ENCODE results near the gene HEATR1.
A peak's percentile ranks its signal among the peaks of the same experiment; 100 is the strongest.
"Not testable (repeated sequence)": the region's sequence is repeated elsewhere in the genome, so short reads cannot be mapped to it uniquely, and the experiment has no call there.

Gene HEATR1

GRCh38 chr1:236520445-236521005 is 83.8 kb downstream of the HEATR1 start:
- no peak overlapping the region for H3K4me3 ChIP-seq (ENCODE audit: low read length)
- no peak for TF ChIP-seq ZNF274 (IDR thresholded peaks at IDR 0.05; ENCODE audit: low read depth, low read length)

- no peak overlapping the region for H3K4me3 ChIP-seq (ENCODE audit: low read length)
- TF ChIP-seq ZNF274 (IDR thresholded peaks at IDR 0.05; ENCODE audit: low read depth, low read length) = no peak
These were observed 86.0 kb downstream of the HEATR1 start for GRCh38 chr1:236518322-236518721.

GRCh38 chr1:236516929-236517704 is 87.2 kb downstream of the HEATR1 start:
- H3K4me3 ChIP-seq (ENCODE audit: low read length) = peak overlapping the region; percentile 22; the same call in 1 of the 2 replicates

GRCh38 chr1:236515443-236515958 is 88.8 kb downstream of the HEATR1 start:
- H3K4me3 ChIP-seq (ENCODE audit: low read length) = no peak overlapping the region
- no peak for TF ChIP-seq ZNF274 (IDR thresholded peaks at IDR 0.05; ENCODE audit: low read depth, low read length)

More at GRCh38 chr1:236516929-236517704, 87.2 kb downstream of the HEATR1 start:
- TF ChIP-seq ZNF274 (IDR thresholded peaks at IDR 0.05; ENCODE audit: low read depth, low read length) = no peak

DNA sequence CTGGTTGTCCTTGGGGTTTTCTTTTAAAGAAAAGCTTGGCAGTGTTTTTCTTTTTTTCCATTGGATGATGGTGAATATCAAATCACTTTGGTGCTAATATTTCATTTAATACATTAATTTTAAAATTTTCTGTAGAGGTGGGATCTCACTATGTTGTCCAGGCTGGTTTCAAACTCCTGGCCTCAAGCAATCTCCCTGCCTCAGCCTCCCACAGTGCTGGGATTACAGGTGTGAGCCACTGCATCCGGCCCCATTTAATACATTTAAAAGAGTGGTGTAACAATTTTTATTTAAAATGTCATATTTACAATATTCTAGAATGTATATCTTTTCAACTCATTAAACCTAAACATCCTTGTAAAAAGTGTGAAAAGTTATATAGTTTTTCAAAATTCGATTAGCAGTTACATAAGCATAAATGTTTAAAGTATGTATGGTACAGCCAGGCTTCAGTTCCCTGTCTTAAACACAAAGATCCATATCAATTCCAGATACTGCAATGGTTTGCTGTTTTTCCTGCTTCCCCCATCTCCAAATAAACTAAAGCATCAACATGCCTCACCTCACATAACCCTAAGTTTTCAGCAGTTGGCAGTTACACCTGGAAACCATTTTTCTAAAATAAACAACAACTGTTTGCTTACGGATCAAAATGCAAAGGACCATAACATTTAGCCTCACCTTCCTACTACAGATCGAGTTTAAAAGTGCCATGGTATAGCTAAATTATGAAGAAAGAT is 89.4 kb downstream of the HEATR1 start:
- H3K4me3 ChIP-seq (ENCODE audit: low read length) = no peak overlapping the region
- no peak for TF ChIP-seq ZNF274 (IDR thresholded peaks at IDR 0.05; ENCODE audit: low read depth, low read length)

- no peak overlapping the region for H3K4me3 ChIP-seq (ENCODE audit: low read length)
- TF ChIP-seq ZNF274 (IDR thresholded peaks at IDR 0.05; ENCODE audit: low read depth, low read length) = no peak
These were observed 92.4 kb downstream of the HEATR1 start for GRCh38 chr1:236511735-236512418.

GRCh38 chr1:236509647-236510401 is 94.5 kb downstream of the HEATR1 start:
- TF ChIP-seq ZNF274 (IDR thresholded peaks at IDR 0.05; ENCODE audit: low read depth, low read length) = no peak
- no peak overlapping the region for H3K4me3 ChIP-seq (ENCODE audit: low read length)

GRCh38 chr1:236509203-236509602 is 95.1 kb downstream of the HEATR1 start:
- TF ChIP-seq ZNF274 (IDR thresholded peaks at IDR 0.05; ENCODE audit: low read depth, low read length) = no peak
- H3K4me3 ChIP-seq (ENCODE audit: low read length) = no peak overlapping the region

GRCh38 chr1:236508593-236509027 is 95.7 kb downstream of the HEATR1 start:
- TF ChIP-seq ZNF274 (IDR thresholded peaks at IDR 0.05; ENCODE audit: low read depth, low read length) = no peak
- H3K4me3 ChIP-seq (ENCODE audit: low read length) = no peak overlapping the region

DNA sequence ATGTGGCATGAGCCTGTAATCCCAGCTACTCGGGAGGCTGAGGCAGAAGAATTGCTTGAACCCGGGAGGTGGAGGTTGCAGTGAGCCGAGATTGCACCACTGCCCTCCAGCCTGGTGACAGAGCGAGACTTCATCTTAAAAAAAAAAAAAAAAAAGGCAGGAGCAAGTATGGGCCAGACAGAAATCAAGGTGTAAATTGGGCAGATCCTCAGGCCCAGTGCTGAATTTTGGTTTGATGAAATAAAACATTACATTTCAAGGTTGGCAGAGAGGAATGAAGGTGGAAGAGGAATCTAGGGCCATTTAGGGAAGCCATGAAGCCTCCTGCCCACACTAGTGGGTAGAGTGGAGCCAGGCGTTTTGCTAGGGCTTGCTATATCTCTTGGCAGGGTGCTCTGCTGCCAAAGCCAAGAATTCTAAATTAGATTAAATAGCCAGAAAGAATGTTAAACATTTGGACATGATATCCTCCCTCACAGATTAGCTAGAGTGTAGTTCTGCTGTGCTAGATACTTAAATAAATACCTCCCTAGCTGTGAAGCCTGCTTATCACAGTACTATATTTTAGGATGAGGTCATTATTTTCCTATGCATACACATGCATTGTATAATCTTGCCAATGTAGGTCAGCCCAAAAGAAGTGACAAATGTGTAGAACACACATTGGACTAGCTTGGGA is 97.2 kb downstream of the HEATR1 start:
- no peak for TF ChIP-seq ZNF274 (IDR thresholded peaks at IDR 0.05; ENCODE audit: low read depth, low read length)
- no peak overlapping the region for H3K4me3 ChIP-seq (ENCODE audit: low read length)

- not testable (repeated sequence) for H3K4me3 ChIP-seq (ENCODE audit: low read length)
These were observed 100.0 kb downstream of the HEATR1 start for GRCh38 chr1:236504338-236504737.

DNA sequence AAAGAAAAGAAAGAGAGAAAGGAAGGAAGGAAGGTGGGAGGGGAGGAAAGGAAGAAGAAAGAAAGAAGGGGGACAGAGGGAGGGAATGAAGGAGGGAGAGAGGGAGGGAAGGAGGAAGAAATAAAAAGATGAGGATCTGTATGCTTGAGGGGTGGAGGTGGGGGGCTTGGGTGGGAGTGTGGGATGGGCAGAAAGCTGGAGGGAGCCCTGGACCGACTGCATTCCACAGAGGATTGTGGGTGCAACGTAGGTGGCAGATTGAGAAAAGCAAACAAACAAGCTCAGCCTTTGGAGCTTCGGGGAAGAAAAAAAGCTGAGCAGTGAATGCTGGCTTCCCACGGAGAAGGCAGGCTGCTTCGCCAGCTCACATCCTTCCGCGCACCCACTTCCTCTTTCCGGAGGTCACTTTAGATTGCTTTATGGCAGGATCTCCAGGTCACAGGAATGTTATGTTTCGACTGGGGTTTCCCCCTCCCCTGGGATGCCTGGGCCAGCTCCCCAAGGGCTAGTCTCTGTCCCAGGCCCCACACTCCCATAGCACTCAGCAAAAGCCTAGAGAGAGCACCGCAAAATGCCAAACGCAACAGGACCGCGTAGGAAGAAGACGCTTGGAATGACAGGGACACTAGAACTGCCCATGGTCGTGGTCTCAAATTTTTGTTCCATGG is 101.2 kb downstream of the HEATR1 start:
- no peak overlapping the region for H3K4me3 ChIP-seq (ENCODE audit: low read length)
- no peak for TF ChIP-seq ZNF274 (IDR thresholded peaks at IDR 0.05; ENCODE audit: low read depth, low read length)

Data from GM08714 (cell line).